Large intestine (tissue), 3 donors: Measurements from ENCODE around the gene DDA1. TPM values are rescaled to one million over a fixed set of nuclear protein-coding genes. Genes with fewer than 3 reads are reported as not detected.
A peak's percentile ranks its signal among the peaks of the same experiment; 100 is the strongest.

Experiments
- DNase-seq, 2 donors: peaks; one replicate each; pipeline versions ENCODE4 v3.0.0 to v3.0.0-alpha.2; 2013
- H3K27ac ChIP-seq: one replicate; pipeline ENCODE4 v1.5.1; 2013; ENCODE audit warnings: low read length
- H3K27me3 ChIP-seq: 2 replicates; pipeline ENCODE4 v1.6.1; 2013; ENCODE audit warnings: low read length; ENCODE audit not compliant: control insufficient read depth, insufficient read depth
- H3K36me3 ChIP-seq: 2 replicates; pipeline ENCODE4 v1.6.1; 2013; ENCODE audit warnings: low read length; ENCODE audit not compliant: control insufficient read depth, insufficient read depth
- H3K4me1 ChIP-seq: one replicate; pipeline ENCODE4 v1.6.1; 2013; ENCODE audit warnings: low read length; ENCODE audit not compliant: control insufficient read depth, insufficient read depth
- H3K4me3 ChIP-seq: one replicate; pipeline ENCODE4 v1.5.1; 2013; ENCODE audit warnings: low read length
- H3K9me3 ChIP-seq: one replicate; pipeline ENCODE4 v1.6.1; 2013; ENCODE audit warnings: mild to moderate bottlenecking, low read depth, low read length, moderate library complexity; ENCODE audit not compliant: control insufficient read depth
- WGBS: methylation state at CpG from one replicate; pipeline ENCODE4 v1.1.5; 2013; ENCODE audit warnings: low lambda C conversion rate; ENCODE audit not compliant: insufficient coverage; 5-methylcytosine and 5-hydroxymethylcytosine counted together
- polyA plus RNA-seq: library from polyadenylated mRNA; unstranded; fragments of 120-200 nt; gene quantifications from one replicate; pipeline ENCODE4 v1.2.1, GENCODE V29; 2013

DDA1 gene
- polyA plus RNA-seq, 1 donor: 32.8 TPM

DNA sequence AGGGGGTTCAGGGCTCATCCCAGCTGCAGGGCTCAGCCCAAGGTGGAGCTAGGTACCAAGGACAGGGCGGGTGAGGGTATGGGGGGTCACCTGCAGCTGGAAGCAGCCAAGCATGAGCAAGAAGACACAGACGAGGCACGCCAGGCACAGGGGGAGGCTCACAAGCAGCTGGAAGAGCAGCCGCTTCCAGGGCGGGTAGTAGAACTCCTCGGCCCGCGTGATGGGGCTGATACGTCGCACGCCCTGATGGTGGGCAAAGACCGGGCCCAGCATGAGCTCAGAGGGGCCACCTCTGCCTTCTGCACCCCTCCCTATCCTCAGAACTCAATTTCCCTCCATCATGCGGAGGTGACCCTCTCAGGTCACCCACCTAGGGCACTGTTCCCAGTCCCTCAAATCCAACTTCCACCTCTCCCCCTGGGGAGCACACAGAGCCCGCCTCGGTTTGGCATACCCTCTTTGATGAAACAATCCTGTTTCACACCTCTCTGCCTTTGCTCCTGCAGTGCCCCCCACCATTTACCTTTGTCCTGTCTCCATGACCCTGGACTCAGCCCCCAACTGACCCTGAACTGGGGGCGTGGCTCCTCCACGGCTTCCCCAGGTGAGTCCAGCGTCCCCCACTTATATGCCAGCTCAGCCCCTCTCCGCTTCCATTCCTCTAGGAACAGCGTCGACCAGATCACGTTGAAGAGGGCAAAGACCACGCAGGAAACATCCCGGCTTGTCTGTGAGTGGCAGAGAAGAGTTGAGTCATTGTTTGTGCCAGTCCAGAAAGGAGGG, 21.1 kb downstream of the DDA1 start:
- WGBS: no CpG with 5 or more reads among the region's 24 CpGs
- Histone ChIP-seq H3K4me1 (peaks cover 21% of the 10 kb centered on the region), H3K9me3 (peaks cover 16% of the 10 kb centered on the region), H3K27me3 (peaks cover 20% of the 10 kb centered on the region), H3K27ac (no peak overlapping the region), H3K36me3 (no peaks in the 10 kb centered on the region), H3K4me3 (no peak overlapping the region)
- DNase-seq: no peak

- no peak for DNase-seq
- Histone ChIP-seq H3K36me3 (no peaks in the 10 kb centered on the region), H3K4me3 (no peak overlapping the region), H3K9me3 (peaks cover 16% of the 10 kb centered on the region), H3K27ac (no peak overlapping the region), H3K27me3 (peaks cover 20% of the 10 kb centered on the region), H3K4me1 (peaks cover 21% of the 10 kb centered on the region)
- WGBS: no CpG with 5 or more reads among the region's 13 CpGs
Measured at GRCh38 chr19:17331045-17331558, 21.7 kb downstream of the DDA1 start.

- H3K4me1 ChIP-seq: peaks cover 24% of the 10 kb centered on the region
- WGBS: no CpG with 5 or more reads among the region's 8 CpGs
- DNase-seq: no peak
- peaks cover 20% of the 10 kb centered on the region for H3K27me3 ChIP-seq
- H3K9me3 ChIP-seq: peaks cover 16% of the 10 kb centered on the region
- no peak overlapping the region for H3K27ac ChIP-seq
- H3K4me3 ChIP-seq: no peak overlapping the region
- H3K36me3 ChIP-seq: no peaks in the 10 kb centered on the region
Measured at GRCh38 chr19:17332360-17332676, 23.0 kb downstream of the DDA1 start.

GRCh38 chr19:17332677-17333581, 23.6 kb downstream of the DDA1 start:
- Histone ChIP-seq H3K36me3 (no peaks in the 10 kb centered on the region), H3K4me1 (peaks cover 25% of the 10 kb centered on the region), H3K27me3 (peaks cover 20% of the 10 kb centered on the region), H3K27ac (no peak overlapping the region), H3K4me3 (no peak overlapping the region), H3K9me3 (peaks cover 19% of the 10 kb centered on the region)
- 90% methylated on average over 2 of the region's 45 CpGs for WGBS
- DNase-seq: no peak

- no peak for DNase-seq
- H3K27ac ChIP-seq: no peak overlapping the region
- H3K27me3 ChIP-seq: peaks cover 19% of the 10 kb centered on the region
- peaks cover 26% of the 10 kb centered on the region for H3K4me1 ChIP-seq
- peaks cover 1% of the 10 kb centered on the region for H3K36me3 ChIP-seq
- H3K9me3 ChIP-seq: peaks cover 25% of the 10 kb centered on the region
- WGBS: 72% methylated on average over 3 of the region's 52 CpGs
- H3K4me3 ChIP-seq: peak overlapping the region; percentile 50
Measured at GRCh38 chr19:17333611-17334413, 24.4 kb downstream of the DDA1 start.

GRCh38 chr19:17334414-17335409, 25.3 kb downstream of the DDA1 start, which contains the start of gene ANO8:
TSS of gene ANO8 (minus strand) at chr19:17334855. CDS start at chr19:17334670, 185 bp downstream.
- Histone ChIP-seq H3K4me3 (peak within 1 kb of the TSS; percentile 50), H3K27me3 (peaks cover 10% of the 10 kb centered on the region), H3K9me3 (peaks cover 22% of the 10 kb centered on the region), H3K27ac (no peak within 1 kb of the TSS), H3K36me3 (peaks cover 4% of the 10 kb centered on the region), H3K4me1 (peaks cover 23% of the 10 kb centered on the region)
- DNase-seq: peak; percentile 94 to 99
- 0% methylated on average over 1 of the region's 86 CpGs for WGBS

DNA sequence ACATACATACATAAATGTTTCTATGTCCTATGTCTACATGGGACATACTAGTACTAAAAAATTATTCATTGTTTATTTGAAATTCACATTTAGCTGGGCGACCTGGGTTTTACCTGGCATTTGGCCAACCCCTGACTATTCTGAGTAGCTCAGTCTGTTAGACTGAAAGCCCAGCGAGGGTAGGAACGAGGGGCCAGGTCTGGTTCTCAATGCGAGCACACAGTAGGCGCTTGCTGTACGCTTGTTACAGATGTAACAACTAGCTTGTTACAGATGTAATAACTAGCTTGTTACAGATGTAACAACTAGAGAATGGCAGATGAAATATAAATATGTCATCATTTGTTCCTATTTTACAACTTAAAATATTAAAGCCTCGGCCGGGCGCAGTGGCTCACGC, 26.2 kb downstream of the DDA1 start:
- no peak for DNase-seq
- peaks cover 17% of the 10 kb centered on the region for H3K9me3 ChIP-seq
- H3K36me3 ChIP-seq: peaks cover 4% of the 10 kb centered on the region
- no peak overlapping the region for H3K27ac ChIP-seq
- H3K27me3 ChIP-seq: peaks cover 1% of the 10 kb centered on the region
- WGBS: no CpG with 5 or more reads among the region's 10 CpGs
- peaks cover 23% of the 10 kb centered on the region for H3K4me1 ChIP-seq
- H3K4me3 ChIP-seq: no peak overlapping the region

DNA sequence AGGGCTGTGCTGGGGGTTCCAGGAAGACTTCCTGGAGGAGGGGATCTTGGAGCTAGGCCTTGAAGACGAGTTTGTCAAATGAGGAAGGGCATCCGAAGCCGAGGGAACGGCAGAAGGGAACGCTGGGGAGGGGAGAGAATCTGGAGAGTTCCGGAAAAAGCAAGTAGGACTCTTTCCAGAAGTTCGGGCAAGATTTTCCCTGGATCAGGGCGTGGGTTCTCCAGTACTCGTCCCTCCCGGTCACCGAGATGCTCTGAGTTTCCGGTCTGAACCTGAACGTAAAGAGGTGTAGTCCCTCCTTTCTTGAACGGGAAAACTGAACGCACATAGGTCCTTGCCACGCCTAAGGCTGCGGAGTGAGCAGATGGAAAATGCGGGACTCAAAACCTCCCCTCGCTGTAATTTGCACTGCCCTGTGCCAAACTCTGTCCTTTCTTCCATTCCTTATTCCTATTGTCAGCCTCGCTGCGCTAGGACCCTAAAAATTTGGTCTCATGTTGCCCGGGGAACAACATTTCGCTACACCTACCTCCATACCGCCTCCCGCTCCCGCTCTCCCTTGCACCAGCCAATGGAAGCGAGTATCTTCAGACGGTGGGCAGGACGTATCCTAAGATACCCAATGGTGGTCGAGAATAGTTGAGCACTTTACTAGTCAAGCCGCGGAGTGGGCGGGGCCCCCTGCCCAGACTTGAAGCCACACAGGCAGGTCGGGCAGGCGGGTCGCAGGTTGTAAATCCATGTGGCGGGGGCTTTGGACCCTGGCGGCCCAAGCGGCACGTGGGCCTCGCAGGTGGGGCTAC, 27.7 kb downstream of the DDA1 start, which contains the start of gene GTPBP3:
TSS of gene GTPBP3 (plus strand) at position 682 of the 803 bp plus-strand sequence. CDS start at position 741, 59 bp downstream.
- peak; percentile 95 to 98 for DNase-seq
- Histone ChIP-seq H3K4me1 (peaks cover 26% of the 10 kb centered on the region), H3K27ac (peak within 1 kb of the TSS; percentile 98), H3K9me3 (peaks cover 17% of the 10 kb centered on the region), H3K4me3 (peak within 1 kb of the TSS; percentile 82), H3K36me3 (peaks cover 6% of the 10 kb centered on the region), H3K27me3 (no peaks in the 10 kb centered on the region)
- no CpG with 5 or more reads among the region's 41 CpGs for WGBS
